ENCODE measurements around the gene GPR34. TPM values are rescaled to one million over a fixed set of nuclear protein-coding genes. Genes with fewer than 3 reads are reported as not detected.
A peak's percentile ranks its signal among the peaks of the same experiment; 100 is the strongest.

The GPR34 gene
- total and polyA plus RNA-seq, 7 experiments from 2014 or later = 0.12 to 2.1 (median 0.75) TPM; not detected in 1

DNA sequence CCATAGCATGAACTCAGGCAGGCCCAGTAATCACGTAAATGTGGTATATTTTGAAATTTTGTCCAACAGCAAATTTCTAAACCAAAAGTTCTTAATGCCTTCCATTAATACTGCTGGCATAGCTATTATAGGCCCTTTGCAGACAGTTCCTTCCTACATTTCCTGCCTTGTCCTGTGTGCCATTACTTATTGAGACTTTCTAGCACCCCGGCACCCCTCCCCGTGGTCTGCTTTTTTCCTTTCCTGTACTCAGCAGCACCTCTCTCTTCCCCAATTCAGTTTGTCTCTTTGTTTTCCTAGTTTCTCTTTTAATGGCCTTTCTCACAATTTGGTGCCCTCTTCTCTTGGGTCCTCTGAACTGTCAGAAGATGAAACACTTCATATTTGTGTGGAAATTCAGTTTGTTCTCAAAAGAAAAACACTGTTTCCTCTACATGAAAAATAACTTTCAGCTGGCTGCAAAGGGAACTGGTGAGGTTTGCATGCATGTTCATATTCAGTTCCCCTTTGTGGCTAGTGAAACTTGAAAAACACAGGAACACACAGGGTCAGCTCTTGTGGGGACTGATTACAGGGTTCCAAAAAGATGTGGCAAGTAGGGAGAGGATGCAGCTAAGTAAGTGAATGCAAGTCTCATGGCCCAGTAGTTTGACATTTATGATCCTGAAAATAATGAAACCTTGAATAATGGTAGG, 17.1 kb downstream of the GPR34 start:
- no peak overlapping the region for H3K27ac ChIP-seq (ENCODE audit: low read depth, low read length)
- peak overlapping the region in 6 of 10 donors; percentile 7 to 61 (median 32) for H3K4me3 Mint-ChIP-seq
- H3K36me3 ChIP-seq (ENCODE audit: control insufficient read depth in 2 of 3, insufficient read depth in 3 of 3, low read length in 3 of 3) = no peaks in the 10 kb centered on the region
- intact Hi-C loops (cut with micrococcal nuclease) = no loop called here
- DNase-seq (no peak), ATAC-seq (peak; percentile 54)
- H3K4me1 Mint-ChIP-seq = peaks cover 18 to 49% (median 26%) of the 10 kb centered on the region in 7 donors
- H3K9me3 ChIP-seq (ENCODE audit: control insufficient read depth in 2 of 3, low read length in 3 of 3) = no peaks in the 10 kb centered on the region
- no peaks in the 10 kb centered on the region for H3K27me3 ChIP-seq (ENCODE audit: control insufficient read depth in 2 of 2, insufficient read depth in 2 of 2, low read length in 2 of 2)
- no peaks in the 10 kb centered on the region for H3K9me3 Mint-ChIP-seq
- ChIA-PET POLR2A (no interaction called here), CTCF (no interaction called here)
- no peaks in the 10 kb centered on the region for H3K27me3 Mint-ChIP-seq
- H3K4me1 ChIP-seq (ENCODE audit: control insufficient read depth in 2 of 2, insufficient read depth in 2 of 2, low read length in 2 of 2) = peaks cover 0 to 18% of the 10 kb centered on the region in 2 donors
- H3K27ac Mint-ChIP-seq = peak overlapping the region in 7 of 9 donors; percentile 15 to 86 (median 69)
- peaks cover 0 to 10% (median 5%) of the 10 kb centered on the region in 5 donors for H3K36me3 Mint-ChIP-seq
- no peak overlapping the region for H3K4me3 ChIP-seq (ENCODE audit: low read length)

DNA sequence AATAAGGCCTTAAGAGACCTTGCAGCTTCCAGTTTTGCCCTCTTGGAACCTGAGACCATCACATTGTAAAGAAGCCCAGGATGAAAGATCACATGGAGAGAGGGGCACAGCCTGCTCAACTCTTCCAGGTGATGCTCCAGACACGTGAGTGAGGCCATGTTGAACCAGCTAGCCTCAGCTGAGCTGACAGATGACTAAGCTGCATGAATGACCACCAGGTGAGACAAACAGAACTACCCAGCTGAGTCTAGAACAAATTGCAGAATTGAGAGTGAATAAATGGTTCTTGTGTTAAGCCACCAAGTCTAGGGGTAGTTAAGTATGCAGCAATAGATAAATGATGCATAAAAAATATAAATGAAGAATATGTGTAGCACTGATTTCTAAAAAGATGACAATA, 18.4 kb downstream of the GPR34 start:
- no peak for DNase-seq
- no peak overlapping the region for H3K4me3 ChIP-seq (ENCODE audit: low read length)
- peaks cover 0 to 18% of the 10 kb centered on the region in 2 donors for H3K4me1 ChIP-seq (ENCODE audit: control insufficient read depth in 2 of 2, insufficient read depth in 2 of 2, low read length in 2 of 2)
- Mint-ChIP-seq H3K36me3 (peaks cover 0 to 10% (median 8%) of the 10 kb centered on the region in 5 donors), H3K4me1 (peaks cover 18 to 44% (median 23%) of the 10 kb centered on the region in 7 donors), H3K27me3 (no peaks in the 10 kb centered on the region), H3K4me3 (peak overlapping the region in 1 of 10 donors; percentile 29), H3K27ac (peak overlapping the region in 5 of 9 donors; percentile 6 to 44 (median 15)), H3K9me3 (no peaks in the 10 kb centered on the region)
- ChIA-PET POLR2A (no interaction called here), CTCF (interaction anchor here (0.6 kb wide), 1 partner anchor 484 kb away, joined by 5 read pairs; no protein-coding TSS in a partner anchor)
- H3K9me3 ChIP-seq (ENCODE audit: control insufficient read depth in 2 of 3, low read length in 3 of 3) = no peaks in the 10 kb centered on the region
- H3K27ac ChIP-seq (ENCODE audit: low read depth, low read length) = no peak overlapping the region
- ATAC-seq = no peak
- H3K27me3 ChIP-seq (ENCODE audit: control insufficient read depth in 2 of 2, insufficient read depth in 2 of 2, low read length in 2 of 2) = no peaks in the 10 kb centered on the region
- intact Hi-C loops (cut with micrococcal nuclease) = no loop called here
- no peaks in the 10 kb centered on the region for H3K36me3 ChIP-seq (ENCODE audit: control insufficient read depth in 2 of 3, insufficient read depth in 3 of 3, low read length in 3 of 3)

DNA sequence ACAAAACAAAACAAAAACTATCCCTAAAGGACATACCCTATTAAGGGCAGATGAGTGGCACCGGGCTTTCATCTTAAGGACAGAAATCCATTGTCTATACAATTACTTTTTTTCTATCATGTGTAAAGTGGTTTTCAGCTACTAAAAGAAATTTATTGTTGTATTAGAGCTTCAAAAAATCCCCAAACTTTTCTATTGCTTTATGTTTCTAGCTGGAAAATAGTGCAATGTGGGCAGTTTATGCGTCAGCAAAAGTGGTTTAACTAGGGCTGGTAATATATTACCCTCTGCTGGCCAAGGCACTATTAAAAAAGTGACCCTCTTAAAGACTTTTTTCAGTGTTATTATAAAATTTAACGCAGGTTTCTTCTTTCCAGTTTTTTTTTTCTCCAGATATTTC, 19.7 kb downstream of the GPR34 start:
- no peak overlapping the region for H3K4me3 ChIP-seq (ENCODE audit: low read length)
- H3K36me3 ChIP-seq (ENCODE audit: control insufficient read depth in 2 of 3, insufficient read depth in 3 of 3, low read length in 3 of 3) = no peaks in the 10 kb centered on the region
- H3K27me3 Mint-ChIP-seq = no peaks in the 10 kb centered on the region
- CTCF ChIA-PET = no interaction called here
- no peak for ATAC-seq
- no peak overlapping the region for H3K4me3 Mint-ChIP-seq
- H3K36me3 Mint-ChIP-seq = peaks cover 0 to 12% (median 10%) of the 10 kb centered on the region in 5 donors
- H3K27ac Mint-ChIP-seq = no peak overlapping the region
- H3K4me1 Mint-ChIP-seq = peaks cover 18 to 46% (median 30%) of the 10 kb centered on the region in 7 donors
- intact Hi-C loops (cut with micrococcal nuclease) = no loop called here
- no peaks in the 10 kb centered on the region for H3K9me3 ChIP-seq (ENCODE audit: control insufficient read depth in 2 of 3, low read length in 3 of 3)
- no peak overlapping the region for H3K27ac ChIP-seq (ENCODE audit: low read depth, low read length)
- DNase-seq = no peak
- no peaks in the 10 kb centered on the region for H3K9me3 Mint-ChIP-seq
- H3K4me1 ChIP-seq (ENCODE audit: control insufficient read depth in 2 of 2, insufficient read depth in 2 of 2, low read length in 2 of 2) = peaks cover 0 to 15% of the 10 kb centered on the region in 2 donors
- POLR2A ChIA-PET = interaction anchor here (0.7 kb wide), 1 partner anchor 529 kb away, joined by 4 read pairs; no protein-coding TSS in a partner anchor
- no peaks in the 10 kb centered on the region for H3K27me3 ChIP-seq (ENCODE audit: control insufficient read depth in 2 of 2, insufficient read depth in 2 of 2, low read length in 2 of 2)

DNA sequence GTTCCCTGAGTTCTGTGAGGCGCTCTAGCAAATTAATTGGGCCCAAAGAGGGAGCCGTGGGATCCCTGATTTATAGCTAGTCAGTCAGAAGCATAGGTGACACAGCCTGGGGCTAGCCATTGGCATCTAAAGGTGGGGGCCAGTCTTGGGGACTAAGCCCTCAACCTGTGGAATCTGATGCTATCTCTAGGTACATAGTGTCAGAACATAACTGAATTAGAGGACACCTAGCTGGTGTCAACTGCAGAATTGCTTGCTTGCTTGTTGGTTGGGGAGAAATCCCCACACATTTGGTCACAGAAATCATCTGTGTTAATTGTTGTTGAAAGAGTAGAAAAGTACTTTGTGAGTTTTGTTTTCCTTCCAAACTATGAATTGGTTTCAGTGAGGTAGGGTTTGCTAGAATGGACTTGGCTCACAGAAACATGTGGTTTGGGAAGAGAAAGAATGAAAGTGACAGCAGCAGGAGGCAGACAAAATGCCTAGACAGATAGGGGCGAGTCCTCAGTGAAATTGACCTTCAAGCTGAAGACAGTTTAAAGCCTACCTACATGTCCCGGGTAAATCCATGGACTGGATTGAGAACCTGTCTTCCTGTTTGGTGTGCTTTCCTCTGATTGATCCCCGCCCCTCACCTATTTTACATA, 22.4 kb downstream of the GPR34 start:
- no peak for ATAC-seq
- Histone ChIP-seq H3K4me1 (ENCODE audit: control insufficient read depth in 2 of 2, insufficient read depth in 2 of 2, low read length in 2 of 2) (no peaks in the 10 kb centered on the region), H3K36me3 (ENCODE audit: control insufficient read depth in 2 of 3, insufficient read depth in 3 of 3, low read length in 3 of 3) (no peaks in the 10 kb centered on the region), H3K9me3 (ENCODE audit: control insufficient read depth in 2 of 3, low read length in 3 of 3) (no peaks in the 10 kb centered on the region), H3K4me3 (ENCODE audit: low read length) (no peak overlapping the region), H3K27me3 (ENCODE audit: control insufficient read depth in 2 of 2, insufficient read depth in 2 of 2, low read length in 2 of 2) (no peaks in the 10 kb centered on the region), H3K27ac (ENCODE audit: low read depth, low read length) (no peak overlapping the region)
- Mint-ChIP-seq H3K27ac (no peak overlapping the region), H3K9me3 (no peaks in the 10 kb centered on the region), H3K4me1 (peaks cover 7 to 35% (median 16%) of the 10 kb centered on the region in 7 donors), H3K27me3 (no peaks in the 10 kb centered on the region), H3K4me3 (no peak overlapping the region), H3K36me3 (peaks cover 0 to 15% (median 9%) of the 10 kb centered on the region in 5 donors)
- no peak for DNase-seq
- ChIA-PET POLR2A (no interaction called here), CTCF (no interaction called here)
- intact Hi-C loops (cut with micrococcal nuclease) = no loop called here

DNA sequence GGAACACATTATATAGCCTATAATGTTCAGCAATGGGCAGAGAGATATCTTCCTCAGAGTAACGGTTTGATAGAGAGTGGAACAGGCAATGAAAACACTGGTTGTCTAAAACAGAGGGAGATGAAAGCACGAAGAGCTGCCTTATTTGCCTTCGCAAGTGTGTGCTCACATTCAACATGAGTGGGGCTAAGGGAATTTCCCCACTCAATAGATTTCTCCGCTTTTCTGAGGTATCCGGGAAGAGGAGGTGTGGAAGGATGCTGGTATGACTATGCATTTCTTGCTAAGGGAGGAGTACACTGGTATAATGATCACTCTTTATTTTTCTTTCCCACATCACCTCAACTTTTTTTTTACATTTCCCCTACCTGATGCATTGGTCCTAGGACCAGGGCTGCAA, 27.4 kb downstream of the GPR34 start:
- Histone ChIP-seq H3K4me3 (ENCODE audit: low read length) (no peak overlapping the region), H3K27ac (ENCODE audit: low read depth, low read length) (no peak overlapping the region), H3K9me3 (ENCODE audit: control insufficient read depth in 2 of 3, low read length in 3 of 3) (peaks cover 0 to 17% (median 4%) of the 10 kb centered on the region in 3 experiments), H3K4me1 (ENCODE audit: control insufficient read depth in 2 of 2, insufficient read depth in 2 of 2, low read length in 2 of 2) (peaks cover 0 to 18% of the 10 kb centered on the region in 2 donors), H3K27me3 (ENCODE audit: control insufficient read depth in 2 of 2, insufficient read depth in 2 of 2, low read length in 2 of 2) (no peaks in the 10 kb centered on the region), H3K36me3 (ENCODE audit: control insufficient read depth in 2 of 3, insufficient read depth in 3 of 3, low read length in 3 of 3) (peaks cover 0 to 4% (median 2%) of the 10 kb centered on the region in 3 experiments)
- Mint-ChIP-seq H3K36me3 (peaks cover 9 to 42% (median 20%) of the 10 kb centered on the region in 5 donors), H3K27ac (peak overlapping the region in 2 of 9 donors; percentile 32 to 43), H3K4me1 (peaks cover 3 to 26% (median 13%) of the 10 kb centered on the region in 7 donors), H3K27me3 (no peaks in the 10 kb centered on the region), H3K9me3 (peaks cover 0 to 38% (median 12%) of the 10 kb centered on the region in 11 donors), H3K4me3 (peak overlapping the region in 1 of 10 donors; percentile 6)
- no peak for ATAC-seq
- intact Hi-C loops (cut with micrococcal nuclease) = no loop called here
- no peak for DNase-seq
- ChIA-PET POLR2A (no interaction called here), CTCF (no interaction called here)

DNA sequence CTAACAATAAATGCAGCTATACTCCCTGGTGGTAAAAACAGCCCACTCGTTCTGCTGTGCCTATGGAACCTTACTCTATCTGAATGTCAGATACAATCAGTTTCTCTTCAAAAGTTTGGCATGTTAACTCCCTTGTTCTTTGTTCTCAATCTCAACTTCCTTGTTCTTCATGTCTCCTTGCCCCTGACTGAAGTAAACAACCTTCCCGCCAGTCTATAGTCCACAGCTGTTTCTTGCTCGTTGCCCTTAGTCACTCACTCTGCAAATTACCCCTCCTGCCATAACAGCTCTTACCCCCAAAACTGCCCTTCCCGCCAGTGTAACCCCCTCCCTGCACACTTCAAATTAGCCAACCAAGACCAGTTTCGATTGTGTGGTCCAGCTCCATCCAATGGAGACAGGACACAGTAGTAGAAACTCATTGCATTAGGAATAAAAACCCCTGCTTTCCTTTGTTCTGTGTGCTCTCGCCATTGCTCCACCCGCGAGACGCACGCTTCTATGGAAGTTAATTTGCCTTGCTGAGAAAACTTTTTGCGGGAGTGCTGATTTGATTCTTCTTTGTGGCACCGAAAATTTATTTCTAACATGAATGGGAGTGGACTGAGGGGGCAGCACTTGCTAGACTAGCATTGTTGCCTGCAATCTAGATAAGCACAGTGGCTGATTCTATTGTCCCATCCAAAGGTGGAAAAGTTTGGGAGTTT, 28.1 kb downstream of the GPR34 start:
- Histone ChIP-seq H3K36me3 (ENCODE audit: control insufficient read depth in 2 of 3, insufficient read depth in 3 of 3, low read length in 3 of 3) (peaks cover 0 to 4% (median 2%) of the 10 kb centered on the region in 3 experiments), H3K9me3 (ENCODE audit: control insufficient read depth in 2 of 3, low read length in 3 of 3) (peaks cover 0 to 17% (median 4%) of the 10 kb centered on the region in 3 experiments), H3K4me1 (ENCODE audit: control insufficient read depth in 2 of 2, insufficient read depth in 2 of 2, low read length in 2 of 2) (peaks cover 0 to 21% of the 10 kb centered on the region in 2 donors), H3K4me3 (ENCODE audit: low read length) (no peak overlapping the region), H3K27ac (ENCODE audit: low read depth, low read length) (no peak overlapping the region), H3K27me3 (ENCODE audit: control insufficient read depth in 2 of 2, insufficient read depth in 2 of 2, low read length in 2 of 2) (no peaks in the 10 kb centered on the region)
- intact Hi-C loops (cut with micrococcal nuclease) = no loop called here
- Mint-ChIP-seq H3K36me3 (peaks cover 9 to 45% (median 24%) of the 10 kb centered on the region in 5 donors), H3K9me3 (peaks cover 0 to 43% (median 12%) of the 10 kb centered on the region in 11 donors), H3K4me3 (peak overlapping the region in 4 of 10 donors; percentile 2 to 30 (median 16)), H3K27me3 (no peaks in the 10 kb centered on the region), H3K4me1 (peaks cover 3 to 25% (median 13%) of the 10 kb centered on the region in 7 donors), H3K27ac (peak overlapping the region in 4 of 9 donors; percentile 1 to 50 (median 19))
- ChIA-PET CTCF (no interaction called here), POLR2A (no interaction called here)
- DNase-seq (no peak), ATAC-seq (no peak)
